Colonic mucosa (tissue), 4 donors: ENCODE measurements around the gene KIF26A. TPM values are rescaled to one million over a fixed set of nuclear protein-coding genes. Genes with fewer than 3 reads are reported as not detected.
A peak's percentile ranks its signal among the peaks of the same experiment; 100 is the strongest.

ENCODE experiments used
- DNase-seq: peaks from one replicate; pipeline ENCODE4 v3.0.0-alpha.2; 2020
- H3K27ac ChIP-seq: fragments of 200-600 bp; one replicate; pipeline ENCODE4 v1.8.0; 2021
- H3K27me3 ChIP-seq: fragments of 200-600 bp; one replicate; pipeline ENCODE4 v1.8.0; 2021
- H3K36me3 ChIP-seq: fragments of 200-600 bp; one replicate; pipeline ENCODE4 v1.8.0; 2021
- H3K4me1 ChIP-seq: fragments of 200-600 bp; one replicate; pipeline ENCODE4 v1.8.0; 2021; ENCODE audit warnings: mild to moderate bottlenecking
- H3K4me3 ChIP-seq: fragments of 200-600 bp; one replicate; pipeline ENCODE4 v1.8.0; 2021
- H3K9ac ChIP-seq, 2 donors: one replicate each; pipeline ENCODE4 v1.7.0; 2013; ENCODE audit warnings: control low read depth in 2 of 2, low read depth in 2 of 2, low read length in 2 of 2
- H3K9me3 ChIP-seq: fragments of 200-600 bp; one replicate; pipeline ENCODE4 v1.8.0; 2021
- CTCF ChIP-seq: fragments of 200-600 bp; IDR thresholded peaks from one replicate; pipeline ENCODE4 v1.8.0; 2022; ENCODE audit warnings: antibody characterized with exemption, mild to moderate bottlenecking
- intact Hi-C: fragments of 100-400 bp; cut with DNase I; formaldehyde crosslinking; loops from one replicate; pipeline ENCODE4 v1.14.1; 2022
- total RNA-seq, 2 donors: library from RNA; stranded (reverse); fragmentation: NEBNext Ultra II Directional in 1 of 2; extraction: Animal tissue kit (Norgen Biotek cat#: 25700) in 1 of 2; gene quantifications; one replicate each; pipeline ENCODE4 v1.2.1, GENCODE V29; 2021
- donor health status: healthy.
- donor health status: DM: no; HTN: no; CAD: no.
- donor health status: DM: no; HTN: no; CAD: no.

The KIF26A gene
- total RNA-seq, 2 donors from 2014 or later = 6.6 to 20.0 TPM

- H3K4me1 ChIP-seq = peaks cover 19% of the 10 kb centered on the region
- no peak overlapping the region for H3K27ac ChIP-seq
- H3K27me3 ChIP-seq = no peaks in the 10 kb centered on the region
- DNase-seq = no peak
- no peak for TF ChIP-seq CTCF
- H3K9me3 ChIP-seq = no peaks in the 10 kb centered on the region
- H3K36me3 ChIP-seq = no peaks in the 10 kb centered on the region
- H3K9ac ChIP-seq = peak overlapping the region in 1 of 2 donors; percentile 19
- H3K4me3 ChIP-seq = no peak overlapping the region
- intact Hi-C loops = loop anchor here (5.0 to 10.0 kb wide), 2 partner anchors 33 to 465 kb away; no protein-coding TSS in a partner anchor
Measured at GRCh38 chr14:104099096-104100041, 39.0 kb upstream of the KIF26A start.

- DNase-seq = no peak
- Histone ChIP-seq H3K27ac (no peak overlapping the region), H3K4me3 (no peak overlapping the region), H3K27me3 (no peaks in the 10 kb centered on the region), H3K4me1 (peaks cover 25% of the 10 kb centered on the region), H3K9ac (peak overlapping the region; percentile 43 to 55), H3K9me3 (no peaks in the 10 kb centered on the region), H3K36me3 (no peaks in the 10 kb centered on the region)
- intact Hi-C loops = no loop called here
- no peak for TF ChIP-seq CTCF
Measured at GRCh38 chr14:104100171-104101085, 38.0 kb upstream of the KIF26A start.

- peak; percentile 72 for DNase-seq
- no peak overlapping the region for H3K27ac ChIP-seq
- intact Hi-C loops = no loop called here
- H3K36me3 ChIP-seq = no peaks in the 10 kb centered on the region
- no peaks in the 10 kb centered on the region for H3K9me3 ChIP-seq
- H3K9ac ChIP-seq = peak overlapping the region in 1 of 2 donors; percentile 55
- no peaks in the 10 kb centered on the region for H3K27me3 ChIP-seq
- no peak for TF ChIP-seq CTCF
- no peak overlapping the region for H3K4me3 ChIP-seq
- H3K4me1 ChIP-seq = peaks cover 30% of the 10 kb centered on the region
Measured at GRCh38 chr14:104101086-104101621, 37.2 kb upstream of the KIF26A start.

- Histone ChIP-seq H3K4me1 (peaks cover 32% of the 10 kb centered on the region), H3K27me3 (no peaks in the 10 kb centered on the region), H3K36me3 (no peaks in the 10 kb centered on the region), H3K9ac (no peak overlapping the region), H3K4me3 (no peak overlapping the region), H3K9me3 (no peaks in the 10 kb centered on the region), H3K27ac (no peak overlapping the region)
- no peak for DNase-seq
- intact Hi-C loops = no loop called here
- TF ChIP-seq CTCF = no peak
Measured at GRCh38 chr14:104101651-104102281, 36.6 kb upstream of the KIF26A start.
